GM18517 (cell line): ENCODE measurements around the gene OPRM1.

Experiments used
- ATAC-seq: cut with Tn5 transposase; IDR thresholded peaks from one replicate; pipeline ENCODE4 v1.9.1; 2021; ENCODE audit warnings: mild to moderate bottlenecking, moderate library complexity; ENCODE audit not compliant: unreplicated experiment

OPRM1 gene

GRCh38 chr6:154268486-154268885, 229.4 kb downstream of the OPRM1 start:
- no peak for ATAC-seq

GRCh38 chr6:154274168-154274567, 235.1 kb downstream of the OPRM1 start:
- ATAC-seq: no peak

DNA sequence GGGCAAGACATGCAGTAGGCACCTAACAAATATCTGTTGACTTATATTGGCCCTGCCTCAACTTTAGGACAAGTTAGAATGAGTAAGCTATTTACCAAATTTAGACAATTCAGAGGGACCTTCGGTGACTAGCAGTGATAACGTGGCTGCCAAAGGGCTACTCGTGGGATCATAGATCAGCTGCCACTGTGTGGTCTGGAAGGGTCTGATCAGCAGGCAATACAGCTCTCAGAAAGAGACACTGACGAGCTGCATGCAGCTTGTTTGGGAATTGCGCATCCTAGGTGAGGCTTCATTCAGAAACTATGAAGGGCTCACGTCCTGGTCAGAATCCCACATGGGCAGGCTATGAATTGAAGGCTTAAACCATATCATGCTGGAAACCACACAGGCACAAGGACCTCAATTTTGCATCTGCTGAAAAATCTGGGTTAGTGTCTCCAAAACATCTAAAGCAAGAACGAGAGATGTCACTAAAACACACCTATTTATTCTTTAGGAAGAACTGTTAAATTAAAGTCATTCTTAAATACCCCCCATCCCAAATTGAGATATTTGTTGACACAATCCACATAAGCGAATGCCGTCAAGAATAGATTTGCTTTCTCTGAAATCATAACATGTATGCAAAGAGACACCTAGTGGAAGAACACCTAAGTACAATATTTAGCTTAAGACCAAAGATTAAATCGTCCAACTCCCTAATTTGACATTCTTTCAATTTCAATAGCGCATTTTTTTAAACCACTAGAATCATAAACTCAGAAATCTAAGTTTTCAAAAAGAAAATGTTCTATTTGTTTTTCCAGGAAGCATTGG, 238.0 kb downstream of the OPRM1 start:
- peak; percentile 78 for ATAC-seq

DNA sequence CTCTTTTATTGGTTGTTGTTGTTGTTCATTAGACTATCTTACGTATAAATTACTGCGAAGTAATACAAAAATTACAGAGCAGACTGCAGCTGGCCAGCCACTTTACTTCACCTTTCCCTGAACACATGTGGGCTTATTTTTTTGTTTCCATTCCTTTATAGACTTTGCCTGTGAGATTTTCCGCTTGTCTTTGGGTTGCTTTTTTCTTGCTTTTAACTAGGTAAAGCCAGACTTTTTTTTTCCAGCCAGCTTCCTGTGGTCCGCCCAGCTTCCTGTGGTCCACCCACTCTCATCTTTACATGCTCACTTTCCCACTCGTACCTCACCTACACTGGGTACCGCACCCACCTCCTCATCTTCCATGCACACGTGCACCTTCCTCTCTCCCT, 238.6 kb downstream of the OPRM1 start:
- ATAC-seq: no peak

DNA sequence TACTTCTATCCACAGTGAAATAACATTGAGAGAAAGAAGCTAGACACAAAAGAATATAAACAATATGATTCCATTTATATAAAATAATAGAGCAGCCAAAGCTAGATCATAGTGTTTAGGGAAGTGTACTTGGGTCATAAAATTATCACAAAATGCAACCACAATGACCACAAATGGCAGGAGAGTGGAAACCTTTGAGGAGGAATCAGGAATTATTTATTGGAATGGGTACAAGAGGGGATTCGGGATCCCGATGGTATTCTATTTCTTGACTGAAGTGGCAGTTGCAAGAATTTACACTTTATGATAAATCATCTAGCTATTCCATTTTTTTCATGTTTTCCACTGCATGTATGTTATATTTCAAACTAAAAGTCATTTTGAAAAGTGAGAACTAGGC, 241.5 kb downstream of the OPRM1 start:
- ATAC-seq: no peak

DNA sequence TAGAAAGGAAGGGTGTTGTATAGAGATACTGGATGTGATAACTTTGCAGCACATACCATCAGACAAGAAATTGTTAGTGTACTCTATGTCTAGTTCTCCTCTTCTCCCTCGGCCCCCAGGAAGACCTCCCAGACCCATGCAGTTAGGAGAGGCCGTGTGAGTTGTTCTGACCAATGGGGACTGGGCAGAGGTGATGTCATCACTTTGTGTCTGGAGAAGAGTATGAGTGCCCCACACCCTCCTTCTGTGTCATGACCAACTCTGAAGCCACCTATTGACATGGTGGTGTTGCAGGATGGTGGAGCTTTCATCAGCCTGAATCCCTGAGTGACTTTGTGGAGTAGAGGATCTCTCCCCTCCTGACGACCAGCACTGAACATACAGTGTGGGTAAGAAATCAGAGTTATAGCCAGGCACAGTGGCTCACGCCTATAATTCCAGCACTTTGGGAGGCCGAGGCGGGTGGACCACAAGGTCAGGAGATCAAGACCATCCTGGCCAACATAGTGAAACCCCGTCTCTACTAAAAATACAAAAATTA, 245.3 kb downstream of the OPRM1 start:
- no peak for ATAC-seq

GRCh38 chr6:154285826-154286225, 246.8 kb downstream of the OPRM1 start:
- ATAC-seq: no peak

- no peak for ATAC-seq
Measured at GRCh38 chr6:154289818-154290508, 250.9 kb downstream of the OPRM1 start.

- ATAC-seq: no peak
Measured at GRCh38 chr6:154292066-154292465, 253.0 kb downstream of the OPRM1 start.

GRCh38 chr6:154292855-154293519, 253.9 kb downstream of the OPRM1 start:
- ATAC-seq: no peak

DNA sequence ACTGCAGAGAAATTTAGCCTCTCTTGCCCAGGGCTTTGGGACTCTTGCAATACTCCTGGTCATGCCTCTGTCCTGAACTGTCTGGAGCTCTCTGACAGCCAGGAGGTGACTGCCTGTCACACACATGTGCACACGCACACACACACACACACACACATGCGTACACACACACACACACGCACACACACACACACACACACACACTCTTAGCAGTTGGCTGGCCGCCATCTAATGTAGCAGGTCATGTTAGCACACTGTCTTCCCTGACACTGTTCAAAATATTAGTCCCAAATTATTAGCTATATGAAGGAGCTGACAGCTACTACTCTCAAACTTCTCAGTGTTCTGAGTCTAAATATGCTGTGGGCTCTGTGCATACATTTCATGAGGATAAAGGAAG, 256.7 kb downstream of the OPRM1 start:
- no peak for ATAC-seq
